GM19395 (cell line): ENCODE results near the gene WDR73.
A peak's percentile ranks its signal among the peaks of the same experiment; 100 is the strongest.

Experiments used
- ATAC-seq: cut with Tn5 transposase; IDR thresholded peaks from one replicate; pipeline ENCODE4 v1.9.1; 2021; ENCODE audit warnings: mild to moderate bottlenecking, moderate library complexity; ENCODE audit not compliant: unreplicated experiment

Gene WDR73

GRCh38 chr15:84653910-84654688 lies at the start of gene WDR73:
TSS of gene WDR73 (minus strand) at chr15:84654283. CDS start at chr15:84654274, 9 bp downstream.
- ATAC-seq, result peak; percentile 85

- no peak for ATAC-seq
Measured at GRCh38 chr15:84703808-84704207, 49.7 kb upstream of the WDR73 start.

- no peak for ATAC-seq
Measured at GRCh38 chr15:84702961-84703482, 48.9 kb upstream of the WDR73 start.

- no peak for ATAC-seq
Measured at GRCh38 chr15:84699538-84700191, 45.6 kb upstream of the WDR73 start.

- ATAC-seq, result no peak
Measured at GRCh38 chr15:84697236-84697990, 43.3 kb upstream of the WDR73 start.

- no peak for ATAC-seq
Measured at GRCh38 chr15:84696757-84697156, 42.7 kb upstream of the WDR73 start.

GRCh38 chr15:84690342-84690741 lies 36.3 kb upstream of the WDR73 start:
- no peak for ATAC-seq

- no peak for ATAC-seq
Measured at GRCh38 chr15:84689858-84690257, 35.8 kb upstream of the WDR73 start.

GRCh38 chr15:84686446-84686845 lies 32.4 kb upstream of the WDR73 start:
- peak; percentile 56 for ATAC-seq

- ATAC-seq, result no peak
Measured at GRCh38 chr15:84685304-84685703, 31.2 kb upstream of the WDR73 start.

- no peak for ATAC-seq
Measured at GRCh38 chr15:84684092-84684491, 30.0 kb upstream of the WDR73 start.

- no peak for ATAC-seq
Measured at GRCh38 chr15:84681831-84682230, 27.7 kb upstream of the WDR73 start.

GRCh38 chr15:84671211-84671610 lies 17.1 kb upstream of the WDR73 start:
- ATAC-seq, result no peak

- no peak for ATAC-seq
Measured at GRCh38 chr15:84669726-84670125, 15.6 kb upstream of the WDR73 start.

- no peak for ATAC-seq
Measured at GRCh38 chr15:84668221-84668982, 14.3 kb upstream of the WDR73 start.

GRCh38 chr15:84666373-84666772 lies 12.3 kb upstream of the WDR73 start:
- ATAC-seq, result no peak

GRCh38 chr15:84661001-84661400 lies 6.9 kb upstream of the WDR73 start:
- no peak for ATAC-seq

- no peak for ATAC-seq
Measured at GRCh38 chr15:84659904-84660781, 6.1 kb upstream of the WDR73 start.

- no peak for ATAC-seq
Measured at GRCh38 chr15:84658788-84659411, 4.8 kb upstream of the WDR73 start.
